H9 (cell line): ENCODE results near the gene PTPRJ. TPM values are rescaled to one million over a fixed set of nuclear protein-coding genes. Genes with fewer than 3 reads are reported as not detected.

Source experiments
- DNase-seq: peaks from one replicate; pipeline ENCODE4 v3.0.0-alpha.2; 2017
- H2AFZ ChIP-seq: one replicate; pipeline ENCODE4 v1.6.1; 2013; ENCODE audit warnings: mild to moderate bottlenecking, low read length, control low read depth, moderate library complexity
- H2AK5ac ChIP-seq: 2 replicates; pipeline ENCODE4 v1.6.1; 2013; ENCODE audit warnings: low read length, control low read depth, mixed read lengths; ENCODE audit not compliant: insufficient read length
- H2BK120ac ChIP-seq: one replicate; pipeline ENCODE4 v1.6.1; 2013; ENCODE audit warnings: low read depth, mild to moderate bottlenecking, low read length, control low read depth, inconsistent platforms; ENCODE audit not compliant: poor library complexity, severe bottlenecking
- H2BK12ac ChIP-seq: 2 replicates; pipeline ENCODE4 v1.6.1; 2013; ENCODE audit warnings: low read length, control low read depth, mixed read lengths, low read depth; ENCODE audit not compliant: insufficient read length
- H2BK15ac ChIP-seq: 2 replicates; pipeline ENCODE4 v1.6.1; 2013; ENCODE audit warnings: low read depth, low read length, control low read depth
- H2BK20ac ChIP-seq: one replicate; pipeline ENCODE4 v1.6.1; 2013; ENCODE audit warnings: low read depth, mild to moderate bottlenecking, low read length, control low read depth, inconsistent platforms; ENCODE audit not compliant: poor library complexity, severe bottlenecking
- H2BK5ac ChIP-seq: 2 replicates; pipeline ENCODE4 v1.6.1; 2013; ENCODE audit warnings: low read length, control low read depth, mixed read lengths; ENCODE audit not compliant: insufficient read length
- H3K14ac ChIP-seq: 2 replicates; pipeline ENCODE4 v1.6.1; 2013; ENCODE audit warnings: low read length, control low read depth; ENCODE audit not compliant: insufficient read depth
- H3K18ac ChIP-seq: 2 replicates; pipeline ENCODE4 v1.6.1; 2013; ENCODE audit warnings: low read depth, mild to moderate bottlenecking, mixed read lengths, low read length, control low read depth; ENCODE audit not compliant: insufficient read length
- H3K23ac ChIP-seq: 2 replicates; pipeline ENCODE4 v1.6.1; 2013; ENCODE audit warnings: low read length, control low read depth, mixed read lengths, low read depth; ENCODE audit not compliant: insufficient read length
- H3K23me2 ChIP-seq: 2 replicates; pipeline ENCODE4 v1.6.1; 2013; ENCODE audit warnings: low read depth, mild to moderate bottlenecking, mixed read lengths, low read length, control low read depth; ENCODE audit not compliant: insufficient read length, poor library complexity, severe bottlenecking
- H3K27ac ChIP-seq: 2 replicates; pipeline ENCODE4 v1.5.1; 2013; ENCODE audit warnings: low read length, control low read depth, mixed read lengths, low read depth; ENCODE audit not compliant: insufficient read length
- H3K27me3 ChIP-seq: 2 replicates; pipeline ENCODE4 v1.6.1; 2013; ENCODE audit warnings: low read length, control low read depth, inconsistent platforms; ENCODE audit not compliant: insufficient read depth
- H3K4ac ChIP-seq: 2 replicates; pipeline ENCODE4 v1.6.1; 2013; ENCODE audit warnings: low read depth, mild to moderate bottlenecking, control low read depth, inconsistent platforms, low read length, moderate library complexity
- H3K4me1 ChIP-seq: 2 replicates; pipeline ENCODE4 v1.6.1; 2013; ENCODE audit warnings: low read length, control low read depth, inconsistent platforms; ENCODE audit not compliant: insufficient read depth
- H3K4me2 ChIP-seq: 2 replicates; pipeline ENCODE4 v1.6.1; 2013; ENCODE audit warnings: low read length, control low read depth, mixed read lengths; ENCODE audit not compliant: insufficient read length, insufficient read depth
- H3K56ac ChIP-seq: 2 replicates; pipeline ENCODE4 v1.6.1; 2013; ENCODE audit warnings: low read depth, mild to moderate bottlenecking, mixed read lengths, low read length, control low read depth; ENCODE audit not compliant: insufficient read length
- H3K79me1 ChIP-seq: 2 replicates; pipeline ENCODE4 v1.6.1; 2013; ENCODE audit warnings: low read depth, mild to moderate bottlenecking, moderate library complexity, low read length, control low read depth, inconsistent platforms; ENCODE audit not compliant: insufficient read depth, poor library complexity, severe bottlenecking
- H3K79me2 ChIP-seq: 2 replicates; pipeline ENCODE4 v1.6.1; 2013; ENCODE audit warnings: low read length, control low read depth, inconsistent platforms; ENCODE audit not compliant: insufficient read depth
- H3K9ac ChIP-seq: 2 replicates; pipeline ENCODE4 v1.6.1; 2013; ENCODE audit warnings: low read length, control low read depth, mixed read lengths; ENCODE audit not compliant: insufficient read length; ENCODE audit errors: extremely low read depth
- H3K9me3 ChIP-seq: one replicate; pipeline ENCODE4 v1.6.1; 2013; ENCODE audit warnings: low read depth, low read length, inconsistent platforms; ENCODE audit not compliant: control insufficient read depth
- H3T11ph ChIP-seq: one replicate; pipeline ENCODE4 v1.6.1; 2013; ENCODE audit warnings: mild to moderate bottlenecking, low read length, control low read depth, inconsistent platforms
- H4K20me1 ChIP-seq: one replicate; pipeline ENCODE4 v1.6.1; 2013; ENCODE audit not compliant: control insufficient read depth, insufficient read length, insufficient read depth
- H4K5ac ChIP-seq: 2 replicates; pipeline ENCODE4 v1.6.1; 2013; ENCODE audit warnings: low read depth, mild to moderate bottlenecking, mixed read lengths, low read length, control low read depth; ENCODE audit not compliant: insufficient read length
- H4K8ac ChIP-seq: replicated peaks from 2 replicates; pipeline ENCODE4 v1.6.1; 2013; ENCODE audit warnings: low read length, control low read depth, mixed read lengths, low read depth; ENCODE audit not compliant: insufficient read length
- H4K91ac ChIP-seq: 2 replicates; pipeline ENCODE4 v1.6.1; 2013; ENCODE audit warnings: low read depth, mild to moderate bottlenecking, moderate library complexity, mixed read lengths, low read length, control low read depth; ENCODE audit not compliant: insufficient read length
- H3K27ac Mint-ChIP-seq, 3 experiments: 2 replicates in 2 of 3; 3 replicates in 1 of 3; pipeline ENCODE4 v1.8.0; 2020 to 2021; ENCODE audit warnings: mixed read lengths in 3 of 3, mild to moderate bottlenecking in 1 of 3, moderate library complexity in 1 of 3
- H3K27me3 Mint-ChIP-seq: 2 replicates; pipeline ENCODE4 v1.8.0; 2021; ENCODE audit warnings: low read depth, mild to moderate bottlenecking, moderate library complexity, mixed read lengths
- H3K36me3 Mint-ChIP-seq, 3 experiments: 2 replicates in 2 of 3; 3 replicates in 1 of 3; pipeline ENCODE4 v1.8.0; 2020 to 2021; ENCODE audit warnings: low read depth in 3 of 3, mixed read lengths in 3 of 3; ENCODE audit not compliant: insufficient read depth in 1 of 3
- H3K4me1 Mint-ChIP-seq, 2 experiments: 2 replicates each; pipeline ENCODE4 v1.8.0; 2020; ENCODE audit warnings: mixed read lengths in 2 of 2
- H3K4me3 Mint-ChIP-seq, 2 experiments: 2 replicates in 1 of 2; 3 replicates in 1 of 2; pipeline ENCODE4 v1.8.0; 2020 to 2021; ENCODE audit warnings: mild to moderate bottlenecking in 2 of 2, mixed read lengths in 2 of 2, moderate library complexity in 1 of 2
- H3K9me3 Mint-ChIP-seq, 2 experiments: 2 replicates in 1 of 2; 3 replicates in 1 of 2; pipeline ENCODE4 v1.8.0; 2020; ENCODE audit warnings: mild to moderate bottlenecking in 2 of 2, mixed read lengths in 2 of 2, moderate library complexity in 1 of 2
- WGBS: extraction: QIAGEN DNeasy Blood & Tissue Kit; methylation state at CpG from one replicate; pipeline ENCODE4 v1.1.7; 2013; ENCODE audit warnings: missing lambda C conversion rate, low lambda C conversion rate, mixed read lengths; ENCODE audit not compliant: insufficient read length; ENCODE audit errors: extremely low coverage; 5-methylcytosine and 5-hydroxymethylcytosine counted together
- total RNA-seq: library from RNA; stranded (reverse); gene quantifications from 2 replicates; pipeline ENCODE4 v1.2.1, GENCODE V29; 2021
- TF ChIP-seq, protein P1 (sequence below): fragments of 200-600 bp; sonication (generic); conservative IDR thresholded peaks from 3 replicates; pipeline ENCODE4 v1.8.0; 2021; ENCODE audit warnings: antibody characterized with exemption, mild to moderate bottlenecking

Gene PTPRJ
- total RNA-seq, 1 experiment from 2014 or later = 10.6 TPM

- H3K9ac ChIP-seq = no peak overlapping the region
- H3K27ac Mint-ChIP-seq = no peak overlapping the region
- H3K23me2 ChIP-seq = no peaks in the 10 kb centered on the region
- no peak overlapping the region for H3K4me2 ChIP-seq
- no peaks in the 10 kb centered on the region for H4K20me1 ChIP-seq
- H2AFZ ChIP-seq = no peak overlapping the region
- no peaks in the 10 kb centered on the region for H3K27me3 Mint-ChIP-seq
- H3K14ac ChIP-seq = no peak overlapping the region
- no peak overlapping the region for H3K4me3 Mint-ChIP-seq
- H3K27me3 ChIP-seq = no peaks in the 10 kb centered on the region
- no peak overlapping the region for H2AK5ac ChIP-seq
- H4K5ac ChIP-seq = no peak overlapping the region
- H3K9me3 Mint-ChIP-seq = no peaks in the 10 kb centered on the region
- H3K9me3 ChIP-seq = no peaks in the 10 kb centered on the region
- WGBS = no CpG with 5 or more reads among the region's 4 CpGs
- no peak overlapping the region for H2BK20ac ChIP-seq
- H2BK12ac ChIP-seq = no peak overlapping the region
- TF ChIP-seq, protein P1, sequence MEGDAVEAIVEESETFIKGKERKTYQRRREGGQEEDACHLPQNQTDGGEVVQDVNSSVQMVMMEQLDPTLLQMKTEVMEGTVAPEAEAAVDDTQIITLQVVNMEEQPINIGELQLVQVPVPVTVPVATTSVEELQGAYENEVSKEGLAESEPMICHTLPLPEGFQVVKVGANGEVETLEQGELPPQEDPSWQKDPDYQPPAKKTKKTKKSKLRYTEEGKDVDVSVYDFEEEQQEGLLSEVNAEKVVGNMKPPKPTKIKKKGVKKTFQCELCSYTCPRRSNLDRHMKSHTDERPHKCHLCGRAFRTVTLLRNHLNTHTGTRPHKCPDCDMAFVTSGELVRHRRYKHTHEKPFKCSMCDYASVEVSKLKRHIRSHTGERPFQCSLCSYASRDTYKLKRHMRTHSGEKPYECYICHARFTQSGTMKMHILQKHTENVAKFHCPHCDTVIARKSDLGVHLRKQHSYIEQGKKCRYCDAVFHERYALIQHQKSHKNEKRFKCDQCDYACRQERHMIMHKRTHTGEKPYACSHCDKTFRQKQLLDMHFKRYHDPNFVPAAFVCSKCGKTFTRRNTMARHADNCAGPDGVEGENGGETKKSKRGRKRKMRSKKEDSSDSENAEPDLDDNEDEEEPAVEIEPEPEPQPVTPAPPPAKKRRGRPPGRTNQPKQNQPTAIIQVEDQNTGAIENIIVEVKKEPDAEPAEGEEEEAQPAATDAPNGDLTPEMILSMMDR = no peak
- no peak overlapping the region for H2BK15ac ChIP-seq
- DNase-seq = no peak
- H2BK120ac ChIP-seq = no peak overlapping the region
- H3K56ac ChIP-seq = no peak overlapping the region
- no peak overlapping the region for H3K4ac ChIP-seq
- H3K18ac ChIP-seq = no peak overlapping the region
- H4K8ac ChIP-seq = no peak overlapping the region
- peaks cover 2% of the 10 kb centered on the region; the same call in 1 of the 2 replicates for H3K79me2 ChIP-seq
- no peak overlapping the region for H2BK5ac ChIP-seq
- H3K23ac ChIP-seq = no peak overlapping the region
- peaks cover 12% of the 10 kb centered on the region; the same call in 1 of the 2 replicates for H3K4me1 ChIP-seq
- no peaks in the 10 kb centered on the region for H3K79me1 ChIP-seq
- H3K27ac ChIP-seq = no peak overlapping the region
- no peak overlapping the region for H3T11ph ChIP-seq
- peaks cover 34 to 36% of the 10 kb centered on the region in 2 experiments for H3K4me1 Mint-ChIP-seq
- H4K91ac ChIP-seq = no peak overlapping the region
- no peaks in the 10 kb centered on the region for H3K36me3 Mint-ChIP-seq
Observed at GRCh38 chr11:47995360-47995769, 15.0 kb downstream of the PTPRJ start.
